Dermis microvascular lymphatic vessel endothelial cell (primary cell): ENCODE measurements around the gene KCNA3. TPM values are rescaled to one million over a fixed set of nuclear protein-coding genes. Genes with fewer than 3 reads are reported as not detected.

Experiments
- DNase-seq, 2 donors: peaks; one replicate each; pipeline versions ENCODE4 v3.0.0 to v3.0.0-alpha.2; 2010; ENCODE audit warnings: low read depth in 2 of 2
- total RNA-seq: library from RNA; depleted of rRNA; stranded (reverse); fragments of >200 nt; gene quantifications from 2 replicates; pipeline ENCODE4 v1.2.1, GENCODE V29; 2014

The KCNA3 gene
- total RNA-seq = not detected in 2 replicates

GRCh38 chr1:110674337-110675059, at the start of gene KCNA3:
Gene KCNA3 (minus strand): TSS chr1:110674940. CDS start chr1:110674809, 131 bp downstream.
- DNase-seq = no peak

GRCh38 chr1:110722807-110723206, 48.1 kb upstream of the KCNA3 start:
- no peak for DNase-seq

- no peak for DNase-seq
Measured at GRCh38 chr1:110719908-110720307, 45.2 kb upstream of the KCNA3 start.

- DNase-seq = no peak
Measured at GRCh38 chr1:110718452-110718851, 43.7 kb upstream of the KCNA3 start.

GRCh38 chr1:110717179-110717578, 42.4 kb upstream of the KCNA3 start:
- no peak for DNase-seq

- no peak for DNase-seq
Measured at GRCh38 chr1:110714374-110714995, 39.7 kb upstream of the KCNA3 start.

GRCh38 chr1:110713221-110713620, 38.5 kb upstream of the KCNA3 start:
- no peak for DNase-seq

GRCh38 chr1:110710314-110710713, 35.6 kb upstream of the KCNA3 start:
- no peak for DNase-seq

- no peak for DNase-seq
Measured at GRCh38 chr1:110708974-110709440, 34.3 kb upstream of the KCNA3 start.

- DNase-seq = no peak
Measured at GRCh38 chr1:110707232-110707631, 32.5 kb upstream of the KCNA3 start.

GRCh38 chr1:110706621-110707020, 31.9 kb upstream of the KCNA3 start:
- no peak for DNase-seq

- no peak for DNase-seq
Measured at GRCh38 chr1:110702260-110702659, 27.5 kb upstream of the KCNA3 start.

- DNase-seq = no peak
Measured at GRCh38 chr1:110700767-110701166, 26.0 kb upstream of the KCNA3 start.

GRCh38 chr1:110697606-110698005, 22.9 kb upstream of the KCNA3 start:
- DNase-seq = no peak

- DNase-seq = no peak
Measured at GRCh38 chr1:110696818-110697217, 22.1 kb upstream of the KCNA3 start.

GRCh38 chr1:110690709-110691365, 16.1 kb upstream of the KCNA3 start:
- no peak for DNase-seq

GRCh38 chr1:110689868-110690267, 15.1 kb upstream of the KCNA3 start:
- no peak for DNase-seq

- no peak for DNase-seq
Measured at GRCh38 chr1:110688514-110688913, 13.8 kb upstream of the KCNA3 start.

- DNase-seq = no peak
Measured at GRCh38 chr1:110687250-110687649, 12.5 kb upstream of the KCNA3 start.

GRCh38 chr1:110686188-110686587, 11.4 kb upstream of the KCNA3 start:
- DNase-seq = no peak

- DNase-seq = no peak
Measured at GRCh38 chr1:110684491-110684890, 9.8 kb upstream of the KCNA3 start.

GRCh38 chr1:110682898-110683297, 8.2 kb upstream of the KCNA3 start:
- no peak for DNase-seq
